Panc1 (cell line): Measurements from ENCODE around the gene PRDX5. TPM values are rescaled to one million over a fixed set of nuclear protein-coding genes. Genes with fewer than 3 reads are reported as not detected.
A peak's percentile ranks its signal among the peaks of the same experiment; 100 is the strongest.

ENCODE experiments used
- ATAC-seq: fragments of 200-7000 bp; cut with Tn5 transposase; 2 replicates; pipeline ENCODE4 v1.9.1; 2020; ENCODE audit warnings: mild to moderate bottlenecking, moderate library complexity
- BruUV-seq: library from RNA; stranded (reverse); fragments of 400-500 nt; replicated peaks from 2 replicates; lab custom pipeline; 2021; lab: Mats Ljungman, UMichigan
- CTCF ChIA-PET: fragments of 300-600 bp; sonication (Branson Sonifier 250); formaldehyde crosslinking; loops from one replicate; lab custom pipeline; 2022; ENCODE audit warnings: antibody characterized with exemption; lab: Charles Lee
- POLR2A ChIA-PET: fragments of 300-600 bp; sonication (Branson Sonifier 250); formaldehyde crosslinking; loops from one replicate; lab custom pipeline; 2022; ENCODE audit warnings: antibody characterized with exemption; lab: Charles Lee
- DNase-seq: peaks from one replicate; pipeline ENCODE4 v3.0.0-alpha.2; 2010; ENCODE audit warnings: low read depth, low spot score
- H3K27ac ChIP-seq: 2 replicates; pipeline ENCODE4 v1.5.1; 2011; ENCODE audit warnings: mild to moderate bottlenecking, low read length, inconsistent platforms
- H3K27me3 ChIP-seq: fragments of 200-500 bp; sonication (Bioruptor generic); 2 replicates; pipeline ENCODE4 v1.6.0; 2014; ENCODE audit warnings: low read length, inconsistent platforms; ENCODE audit not compliant: control insufficient read depth, insufficient read depth
- H3K36me3 ChIP-seq: fragments of 200-500 bp; sonication (Bioruptor generic); 2 replicates; pipeline ENCODE4 v1.5.1; 2014; ENCODE audit warnings: inconsistent platforms, mild to moderate bottlenecking, low read length, moderate library complexity; ENCODE audit not compliant: control insufficient read depth, insufficient read depth
- H3K4me1 ChIP-seq: 2 replicates; pipeline ENCODE4 v1.5.1; 2011; ENCODE audit warnings: inconsistent platforms, mild to moderate bottlenecking, low read length, moderate library complexity; ENCODE audit not compliant: control insufficient read depth, insufficient read depth
- H3K4me3 ChIP-seq, 2 experiments: 2 replicates each; pipeline ENCODE4 v1.5.1; 2011 to 2012; ENCODE audit warnings: low read depth in 2 of 2, low read length in 2 of 2, mild to moderate bottlenecking in 2 of 2, inconsistent platforms in 1 of 2, moderate library complexity in 1 of 2
- H3K9me3 ChIP-seq: fragments of 200-500 bp; sonication (Bioruptor generic); 2 replicates; pipeline ENCODE4 v1.5.1; 2014; ENCODE audit warnings: low read depth, mild to moderate bottlenecking, inconsistent platforms, low read length, moderate library complexity; ENCODE audit not compliant: control insufficient read depth, insufficient read depth
- CTCF ChIP-seq: fragments of 450-650 bp; IDR thresholded peaks from 2 replicates; pipeline ENCODE4 v1.5.1; 2017; ENCODE audit warnings: mild to moderate bottlenecking
- POLR2AphosphoS5 ChIP-seq: IDR thresholded peaks from 2 replicates; pipeline ENCODE4 v1.6.1; 2012; ENCODE audit warnings: mild to moderate bottlenecking, low read depth, low read length, moderate library complexity
- REST ChIP-seq, 2 experiments: IDR thresholded peaks; 2 replicates each; pipeline ENCODE4 v1.6.1; 2011 to 2012; ENCODE audit warnings: low read depth in 2 of 2, control low read depth in 1 of 2, low read length in 1 of 2, mild to moderate bottlenecking in 1 of 2, moderate library complexity in 1 of 2; ENCODE audit not compliant: insufficient read depth in 1 of 2
- SIN3A ChIP-seq: IDR thresholded peaks from 2 replicates; pipeline ENCODE4 v1.6.1; 2012; ENCODE audit warnings: low read depth, mild to moderate bottlenecking, low read length, moderate library complexity, borderline replicate concordance; ENCODE audit not compliant: insufficient read depth
- TCF7L2 ChIP-seq: IDR thresholded peaks from 2 replicates; pipeline ENCODE4 v1.6.1; 2011; ENCODE audit warnings: mild to moderate bottlenecking, low read depth, low read length, inconsistent platforms
- in situ Hi-C: cut with HindIII; loops from 2 replicates; pipeline ENCODE4 v1.10.0; 2016; ENCODE audit warnings: low sequenced_read_pairs, low pct_unique_long_range_greater_than_20kb
- intact Hi-C: fragments of 100-400 bp; cut with micrococcal nuclease; formaldehyde crosslinking; loops from one replicate; pipeline ENCODE4 v1.10.0; 2022; ENCODE audit not compliant: unreplicated experiment
- total RNA-seq: library from RNA; stranded (reverse); gene quantifications from one replicate; pipeline ENCODE4 v1.2.1, GENCODE V29; 2021; ENCODE audit not compliant: unreplicated experiment

PRDX5 gene
- total RNA-seq, 1 experiment from 2014 or later: 492 TPM

- DNase-seq: no peak
- intact Hi-C loops (no loop called here), in situ Hi-C loops (no loop called here)
- H3K9me3 ChIP-seq: no peaks in the 10 kb centered on the region
- peaks cover 31% of the 10 kb centered on the region for H3K4me1 ChIP-seq
- no peaks in the 10 kb centered on the region; the same call in 1 of the 2 replicates for H3K36me3 ChIP-seq
- no peaks in the 10 kb centered on the region for H3K27me3 ChIP-seq
- ChIA-PET POLR2A (interaction anchor here (0.7 kb wide), 1 partner anchor 31 kb away, joined by 5 read pairs; the partner anchor contains the start of gene PRDX5), CTCF (no interaction called here)
- peak overlapping the region; percentile 82 for H3K27ac ChIP-seq
- ATAC-seq: no peak
- peak overlapping the region; percentile 57 to 98; a peak in 3 of 4 replicates for H3K4me3 ChIP-seq
- TF ChIP-seq POLR2AphosphoS5 (no peak), TCF7L2 (no peak)
- BruUV-seq: no TSS peak
Measured at GRCh38 chr11:64286801-64287159, 31.1 kb upstream of the PRDX5 start.

- ATAC-seq (no peak), DNase-seq (no peak)
- no peaks in the 10 kb centered on the region; the same call in 1 of the 2 replicates for H3K27me3 ChIP-seq
- ChIA-PET CTCF (interaction anchor here (1.5 kb wide), 1 partner anchor 13 kb away, joined by 5 read pairs; no protein-coding TSS in a partner anchor), POLR2A (no interaction called here)
- intact Hi-C loops (no loop called here), in situ Hi-C loops (no loop called here)
- H3K4me1 ChIP-seq: peaks cover 31% of the 10 kb centered on the region
- no peak overlapping the region for H3K4me3 ChIP-seq
- TF ChIP-seq TCF7L2 (no peak), POLR2AphosphoS5 (no peak), CTCF (no peak), REST (IDR thresholded peaks at IDR 0.05; ENCODE audit: insufficient read depth in 1 of 2, low read depth in 2 of 2, low read length in 1 of 2) (no peak), SIN3A (no peak)
- no peaks in the 10 kb centered on the region; the same call in 1 of the 2 replicates for H3K36me3 ChIP-seq
- BruUV-seq: no TSS peak
- H3K27ac ChIP-seq: no peak overlapping the region
- no peaks in the 10 kb centered on the region for H3K9me3 ChIP-seq
Measured at GRCh38 chr11:64287676-64288352, 30.1 kb upstream of the PRDX5 start.

- BruUV-seq: no TSS peak
- ATAC-seq (no peak), DNase-seq (no peak)
- Histone ChIP-seq H3K4me1 (peaks cover 29% of the 10 kb centered on the region), H3K4me3 (no peak overlapping the region), H3K27me3 (no peaks in the 10 kb centered on the region; the same call in 1 of the 2 replicates), H3K27ac (no peak overlapping the region), H3K9me3 (no peaks in the 10 kb centered on the region), H3K36me3 (no peaks in the 10 kb centered on the region; the same call in 1 of the 2 replicates)
- POLR2A ChIA-PET: no interaction called here
- intact Hi-C loops: no loop called here
- CTCF ChIA-PET: interaction anchor here (1.0 to 1.5 kb wide), 2 partner anchors 12 to 82 kb away, joined by 5 read pairs; no protein-coding TSS in a partner anchor
- TF ChIP-seq SIN3A: no peak
- no peak for TF ChIP-seq REST (IDR thresholded peaks at IDR 0.05; ENCODE audit: insufficient read depth in 1 of 2, low read depth in 2 of 2, low read length in 1 of 2)
- no peak for TF ChIP-seq POLR2AphosphoS5
- in situ Hi-C loops: no loop called here
Measured at GRCh38 chr11:64288353-64288750, 29.6 kb upstream of the PRDX5 start.
